Measurements from ENCODE around the gene FUZ.
"Not testable (repeated sequence)": the region's sequence is repeated elsewhere in the genome, so short reads cannot be mapped to it uniquely, and the experiment has no call there.

Gene FUZ

DNA sequence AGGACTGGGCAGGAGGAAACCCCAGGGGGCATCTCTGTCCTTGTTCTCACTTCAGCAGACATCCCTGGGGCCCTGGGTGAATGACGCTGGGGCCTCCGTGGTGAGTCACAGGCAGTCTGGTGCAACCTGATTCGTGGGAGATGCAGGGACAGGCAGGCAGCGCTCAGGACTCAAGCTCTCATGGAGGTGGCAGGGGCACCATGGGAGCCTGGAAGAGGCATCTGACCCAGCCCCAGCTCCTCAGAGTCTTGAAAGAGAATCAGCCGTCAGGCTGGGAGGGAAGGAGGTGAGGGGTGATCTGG, 23.9 kb upstream of the FUZ start:
- no peak for DNase-seq
- intact Hi-C loops (cut with DNase I) = no loop called here

DNA sequence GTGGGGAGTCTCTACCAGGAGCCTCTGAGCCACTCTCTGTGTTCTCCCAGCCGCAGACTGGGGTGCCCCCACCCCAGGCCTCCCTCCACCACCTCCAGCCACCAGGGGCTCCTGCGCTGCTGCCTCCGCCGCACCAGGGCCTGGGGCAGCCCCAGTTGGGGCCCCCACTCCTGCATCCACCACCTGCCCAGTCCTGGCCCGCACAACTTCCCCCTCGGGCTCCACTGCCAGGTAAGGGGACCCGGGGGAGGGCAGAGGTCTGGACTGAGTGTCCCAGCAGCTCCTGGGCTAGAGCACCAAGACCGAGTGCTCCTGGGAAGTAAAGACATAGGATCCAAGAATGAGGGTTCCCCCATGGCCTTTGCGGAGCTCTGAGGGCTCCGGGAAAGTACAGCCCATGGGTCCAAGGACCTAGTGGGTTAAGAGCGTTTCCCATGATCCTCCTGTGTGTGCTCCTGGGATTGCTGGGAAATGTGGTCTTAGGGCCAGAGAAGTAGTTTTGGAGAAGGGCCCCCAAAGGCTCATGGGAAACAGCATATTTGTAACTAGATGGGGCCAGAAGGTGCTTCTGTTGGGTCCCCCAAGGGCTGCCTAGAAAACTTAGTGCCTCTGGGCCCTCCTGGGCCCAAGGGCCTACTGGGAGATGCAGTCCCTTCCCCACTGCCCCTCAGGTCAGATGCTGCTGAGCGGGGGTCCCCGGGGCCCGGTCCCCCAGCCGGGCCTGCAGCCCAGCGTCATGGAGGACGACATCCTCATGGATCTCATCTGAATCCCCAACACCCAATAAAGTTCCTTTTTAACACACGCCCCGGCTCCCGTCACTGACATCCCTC, 23.3 kb upstream of the FUZ start:
- intact Hi-C loops (cut with DNase I) = no loop called here
- DNase-seq = no peak

DNA sequence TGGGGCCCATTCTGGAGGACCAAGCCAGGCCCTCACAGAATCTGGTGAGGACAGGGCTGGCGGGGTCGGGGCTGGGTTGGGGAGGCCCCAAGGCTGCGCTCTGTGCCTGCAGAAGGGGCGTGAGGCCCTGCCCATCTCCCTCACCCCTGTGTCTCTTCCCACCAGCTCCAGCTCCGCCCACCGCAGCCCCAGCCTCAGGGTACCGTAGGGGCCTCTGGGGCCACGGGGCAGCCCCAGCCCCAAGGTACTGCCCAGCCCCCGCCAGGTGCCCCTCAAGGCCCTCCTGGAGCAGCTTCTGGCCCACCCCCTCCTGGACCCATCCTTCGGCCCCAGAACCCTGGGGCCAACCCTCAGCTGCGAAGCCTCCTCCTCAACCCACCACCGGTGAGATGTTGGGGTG, 22.5 kb upstream of the FUZ start:
- DNase-seq = no peak
- intact Hi-C loops (cut with DNase I) = no loop called here

DNA sequence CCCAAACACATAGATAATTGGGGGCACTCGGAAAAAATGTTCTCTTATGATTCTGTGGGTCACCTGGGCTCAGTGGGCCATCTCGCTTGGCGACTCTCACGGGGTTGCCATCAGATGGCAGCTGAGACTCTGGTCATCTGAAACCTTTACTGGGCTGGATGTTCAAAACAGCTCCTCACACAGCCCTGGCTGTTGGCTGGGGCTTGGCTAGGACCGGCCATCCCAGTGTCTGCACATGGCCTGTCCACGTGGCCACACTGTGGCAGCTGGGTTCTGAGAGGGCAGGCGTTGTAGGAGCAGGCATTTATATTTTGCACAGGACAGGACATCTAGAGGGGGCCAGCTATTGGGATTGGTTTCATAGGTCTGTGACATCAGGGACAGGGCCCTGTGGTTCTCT, 20.5 kb upstream of the FUZ start:
- intact Hi-C loops (cut with DNase I) = no loop called here
- DNase-seq = no peak

DNA sequence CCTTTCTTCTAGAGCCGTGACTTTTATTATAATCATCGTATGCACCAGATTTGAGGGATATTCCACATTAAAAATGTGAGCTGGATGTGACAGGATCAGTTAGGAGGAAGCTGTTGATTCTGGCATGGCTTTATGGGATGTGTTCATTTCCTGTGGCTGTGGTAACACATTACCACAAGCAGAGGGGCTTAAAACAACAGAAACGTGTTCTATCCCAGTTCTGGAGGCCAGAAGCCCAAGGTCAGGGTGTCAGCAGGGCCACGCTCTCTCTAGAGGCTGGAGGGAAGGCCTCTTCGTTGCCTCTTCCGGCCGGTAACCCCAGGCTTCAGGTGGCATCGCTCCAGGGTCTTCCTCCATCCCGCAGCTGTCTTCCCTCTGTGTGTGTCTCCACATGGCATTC, 19.5 kb upstream of the FUZ start:
- DNase-seq = no peak
- intact Hi-C loops (cut with DNase I) = no loop called here

DNA sequence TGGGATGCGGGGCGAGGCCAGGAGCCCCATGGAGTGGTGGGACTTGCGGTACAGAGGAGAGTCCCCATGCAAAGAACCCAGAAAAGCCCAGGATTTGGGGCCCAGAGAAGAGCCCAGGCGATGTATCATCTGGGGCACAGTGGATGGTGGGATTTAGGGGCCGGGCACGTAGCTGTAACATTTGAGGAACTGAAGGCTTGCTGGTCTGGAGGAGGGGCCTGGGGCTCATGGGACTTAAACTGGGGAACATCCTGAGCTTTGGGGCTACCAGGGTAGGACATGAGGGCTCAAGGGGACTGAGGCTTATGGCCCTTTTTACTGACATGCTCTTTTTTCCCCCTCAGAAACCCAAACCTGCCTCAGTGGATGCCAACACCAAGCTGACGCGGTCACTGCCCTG, 18.5 kb upstream of the FUZ start:
- intact Hi-C loops (cut with DNase I) = no loop called here
- DNase-seq = no peak

DNA sequence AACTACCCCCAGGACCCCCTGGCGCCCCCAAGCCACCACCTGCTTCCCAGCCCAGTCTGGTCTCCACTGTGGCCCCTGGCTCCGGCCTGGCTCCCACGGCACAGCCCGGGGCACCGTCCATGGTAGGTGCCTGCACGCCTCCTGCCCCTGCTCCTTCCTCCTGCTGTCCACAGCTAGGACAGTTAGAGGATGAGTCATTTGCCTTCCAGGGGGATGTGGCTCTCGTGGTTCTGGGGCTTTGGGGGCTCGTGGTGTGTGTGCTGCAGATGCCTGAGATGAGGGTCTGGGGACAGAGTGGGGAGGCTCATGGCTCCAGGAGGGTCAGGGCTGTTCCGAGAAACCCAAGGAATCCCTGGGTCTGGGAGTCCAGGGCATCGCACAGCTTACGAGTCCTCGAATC, 17.7 kb upstream of the FUZ start:
- intact Hi-C loops (cut with DNase I) = no loop called here
- DNase-seq = no peak

DNA sequence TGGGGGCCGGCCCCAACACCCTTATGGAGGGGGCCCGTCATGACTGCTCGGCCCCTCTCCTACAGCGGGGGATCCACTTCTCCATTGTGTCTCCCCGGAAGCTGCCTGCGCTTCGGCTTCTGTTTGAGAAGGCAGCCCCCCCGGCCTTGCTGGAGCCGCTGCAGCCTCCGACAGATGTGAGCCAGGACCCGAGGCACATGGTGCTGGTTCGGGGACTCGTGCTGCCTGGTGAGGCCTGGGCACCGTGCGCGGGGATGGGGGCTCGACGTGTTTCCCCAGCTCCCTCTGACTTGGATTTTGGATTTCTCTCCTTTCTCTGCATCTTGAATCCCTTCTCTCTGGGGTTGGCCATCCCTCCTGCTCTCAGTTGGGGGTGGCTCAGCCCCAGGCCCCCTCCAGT, 16.6 kb upstream of the FUZ start:
- intact Hi-C loops (cut with DNase I) = no loop called here
- DNase-seq = no peak

DNA sequence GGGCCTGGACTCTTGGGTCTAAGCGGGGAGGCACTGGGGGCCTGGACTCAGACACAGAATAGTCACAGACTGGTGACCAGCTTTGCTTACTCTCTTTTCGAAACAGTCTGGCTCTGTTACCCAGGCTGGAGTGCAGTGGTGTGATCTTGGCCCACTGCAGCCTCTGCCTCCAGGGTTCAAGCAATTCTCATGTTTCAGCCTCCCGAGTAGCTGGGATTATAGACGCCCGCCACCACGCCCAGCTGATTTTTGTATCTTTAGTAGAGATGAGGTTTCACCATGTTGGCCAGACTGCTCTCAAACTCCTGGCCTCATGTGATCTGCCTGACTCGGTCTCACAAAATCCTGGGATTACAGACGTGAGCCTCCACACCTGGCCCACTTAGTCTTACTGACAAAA, 16.1 kb upstream of the FUZ start:
- no peak for DNase-seq
- intact Hi-C loops (cut with DNase I) = no loop called here

DNA sequence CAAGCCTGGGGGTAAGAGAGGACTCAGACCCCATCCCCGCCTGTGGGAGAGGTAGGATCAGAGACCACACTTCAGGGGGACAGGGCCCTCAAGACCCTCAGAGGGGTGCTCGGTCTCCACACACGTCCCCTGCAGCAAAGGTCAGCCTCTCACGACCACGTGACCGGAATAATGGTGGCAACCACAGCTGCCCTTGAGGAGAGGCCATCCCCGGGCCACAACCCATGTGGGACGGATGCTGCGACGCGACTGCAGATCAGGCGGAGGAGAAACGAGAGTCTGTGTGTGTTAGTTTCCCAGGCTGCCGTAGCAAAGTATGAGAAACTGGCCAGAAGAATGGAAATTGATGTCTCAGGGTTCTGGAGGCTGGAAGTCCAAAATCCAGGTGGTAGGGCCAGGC, 13.9 kb upstream of the FUZ start:
- intact Hi-C loops (cut with DNase I) = no loop called here
- no peak for DNase-seq

DNA sequence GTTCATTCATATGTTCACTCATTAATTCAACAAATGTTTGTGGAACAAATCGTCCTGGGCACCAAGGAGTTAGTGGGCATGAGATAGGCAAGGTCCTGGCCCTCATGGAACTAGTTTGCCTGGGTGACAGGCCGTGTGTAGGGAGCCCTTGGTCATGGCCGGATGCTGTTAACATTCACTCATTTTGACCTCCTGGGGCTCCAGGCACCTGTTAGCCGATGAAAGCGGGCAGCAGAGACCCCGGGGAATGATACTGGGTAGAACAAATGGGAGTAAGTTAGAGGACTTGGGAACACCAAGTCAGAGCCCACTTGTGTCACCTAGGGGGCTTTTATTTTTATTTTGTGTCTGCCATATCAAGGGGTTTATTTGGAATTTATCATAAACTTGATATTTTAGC, 11.6 kb upstream of the FUZ start:
- no peak for DNase-seq
- intact Hi-C loops (cut with DNase I) = no loop called here

DNA sequence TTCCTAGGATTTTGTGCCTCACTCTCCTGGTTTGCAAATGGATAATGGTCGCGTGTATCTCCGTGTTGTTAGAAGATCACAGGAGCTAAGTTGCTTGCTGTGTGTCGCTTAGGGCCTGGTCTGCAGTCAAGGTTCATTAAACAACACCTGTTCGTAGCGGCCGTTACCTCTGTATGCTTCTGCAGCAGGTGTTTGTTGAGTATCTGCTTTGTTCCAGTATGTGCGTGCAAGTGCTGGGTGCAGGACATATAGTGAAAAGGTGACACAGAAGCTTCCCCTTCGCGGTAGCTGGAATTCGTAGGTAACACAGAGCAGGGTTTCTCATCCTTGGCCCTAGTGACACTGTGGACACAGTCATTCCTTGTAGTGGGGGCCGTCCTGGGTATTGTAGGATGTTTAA, 10.4 kb upstream of the FUZ start:
- DNase-seq = no peak
- intact Hi-C loops (cut with DNase I) = no loop called here

DNA sequence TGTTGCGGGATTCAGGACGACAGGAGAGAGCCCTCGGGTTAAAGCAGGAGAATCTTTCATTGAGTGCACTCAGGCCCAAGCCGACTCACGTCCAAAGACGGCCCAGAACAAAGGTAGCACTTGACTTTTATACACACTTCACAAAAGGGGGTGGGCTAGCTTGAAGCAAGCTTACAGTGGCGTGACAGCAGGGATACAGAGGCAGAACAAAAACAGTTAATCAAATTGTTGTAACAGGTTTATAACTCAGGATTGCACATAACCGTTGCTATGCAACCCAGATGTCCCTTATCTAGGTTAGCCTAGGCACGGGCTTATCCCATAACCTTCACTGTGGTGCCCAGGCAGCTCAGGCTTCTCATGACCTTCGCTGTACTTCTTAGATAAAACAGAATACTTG, 7.0 kb upstream of the FUZ start:
- DNase-seq = no peak
- intact Hi-C loops (cut with DNase I) = no loop called here

DNA sequence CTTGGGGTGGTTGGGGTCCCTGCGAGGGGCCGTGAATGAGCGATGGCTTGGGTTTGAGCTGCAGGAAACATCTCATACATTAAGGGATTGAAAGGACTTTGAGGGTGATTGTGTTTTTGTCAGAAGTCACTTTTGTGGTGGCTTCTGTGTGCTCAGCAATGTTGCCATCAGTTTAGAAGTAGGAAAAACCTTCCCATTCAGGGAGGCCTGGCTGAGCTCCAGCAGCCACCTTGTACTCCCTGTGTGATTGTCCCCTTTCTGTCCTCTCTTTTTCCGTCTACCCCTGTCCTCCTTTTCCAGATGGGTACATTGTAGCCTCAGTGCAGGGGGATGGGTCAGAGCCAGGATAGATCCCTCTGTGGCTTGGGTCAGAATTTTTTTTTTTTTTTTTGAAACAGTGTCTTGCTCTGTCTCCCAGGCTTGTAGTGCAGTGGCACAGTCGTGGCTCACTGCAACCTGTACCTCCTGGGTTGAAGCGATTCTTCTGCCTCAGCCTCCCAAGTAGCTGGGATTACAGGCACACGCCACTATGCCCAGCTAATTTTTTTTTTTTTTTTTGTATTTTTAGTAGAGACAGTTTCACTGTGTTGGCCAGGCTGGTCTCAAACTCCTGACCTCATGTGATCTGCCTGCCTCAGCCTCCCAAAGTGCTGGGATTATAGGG, 6.5 kb upstream of the FUZ start:
- intact Hi-C loops (cut with DNase I) = loop anchor here (5.0 kb wide), 2 partner anchors 33 to 58 kb away; partner anchors contain the start of genes AKT1S1, PTOV1 and TBC1D17
- not testable (repeated sequence) for DNase-seq

DNA sequence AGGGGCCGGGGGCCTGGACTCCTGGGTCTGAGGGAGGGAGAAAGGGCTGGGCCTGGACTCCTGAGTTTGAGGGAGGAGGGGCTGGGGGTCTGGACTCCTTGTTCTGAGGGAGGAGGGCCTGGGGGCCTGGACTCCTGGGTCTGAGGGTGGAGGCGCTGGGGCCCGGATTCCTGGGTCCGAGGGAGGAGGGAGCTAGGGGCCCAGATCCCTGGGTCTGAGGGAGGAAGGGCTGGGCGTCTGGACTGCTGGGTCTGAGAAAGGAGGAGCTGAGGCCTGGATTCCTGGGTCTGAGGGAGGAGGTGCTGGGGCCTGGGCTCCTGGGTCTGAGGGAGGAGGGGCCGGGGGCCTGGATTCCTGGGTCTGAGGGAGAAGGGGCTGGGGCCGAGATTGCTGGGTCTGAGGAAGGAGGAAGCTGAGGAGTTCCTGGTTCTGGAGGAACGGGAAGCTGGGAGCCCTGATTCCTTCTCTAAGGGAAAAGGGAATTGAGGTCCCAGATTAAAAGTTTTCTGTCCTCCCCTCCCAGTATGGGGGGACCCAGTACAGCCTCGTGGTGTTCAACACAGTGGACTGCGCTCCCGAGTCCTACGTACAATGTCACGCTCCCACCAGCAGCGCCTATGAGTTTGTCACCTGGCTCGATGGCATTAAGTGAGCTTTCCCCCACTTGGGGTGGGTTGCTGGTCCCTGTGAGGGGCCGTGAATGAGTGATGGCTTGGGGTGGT, 5.7 kb upstream of the FUZ start:
- DNase-seq = no peak
- intact Hi-C loops (cut with DNase I) = loop anchor here (5.0 kb wide), 2 partner anchors 33 to 58 kb away; partner anchors contain the start of genes AKT1S1, PTOV1 and TBC1D17

DNA sequence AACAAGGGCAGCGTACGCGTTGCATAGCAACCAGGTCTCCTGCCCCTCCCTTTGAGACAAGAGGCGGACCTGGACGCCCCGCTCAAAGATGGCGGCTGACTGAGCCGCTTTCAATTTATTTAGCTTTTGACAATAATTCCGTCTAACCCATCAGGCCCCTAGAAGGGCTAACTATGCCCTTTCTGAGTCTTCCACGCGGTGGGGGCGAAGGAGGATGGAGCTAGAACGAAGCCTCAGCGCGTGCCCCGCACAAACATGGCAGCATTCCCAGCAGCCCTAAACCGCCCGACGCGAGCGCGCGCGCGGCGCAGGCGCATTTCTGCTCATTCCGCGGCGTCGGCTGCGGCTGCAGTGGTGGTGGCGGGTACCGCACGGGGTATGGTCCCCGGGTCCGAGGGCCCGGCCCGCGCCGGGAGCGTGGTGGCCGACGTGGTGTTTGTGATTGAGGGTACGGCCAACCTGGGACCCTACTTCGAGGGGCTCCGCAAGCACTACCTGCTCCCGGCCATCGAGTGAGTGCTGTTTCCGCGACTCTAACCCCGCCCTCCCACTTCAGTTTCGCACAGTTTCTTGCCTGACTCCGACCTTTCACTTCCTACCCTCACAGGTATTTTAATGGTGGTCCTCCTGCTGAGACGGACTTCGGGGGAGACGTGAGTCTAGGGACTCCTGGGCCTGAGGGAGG, 5.0 kb upstream of the FUZ start, which contains the start of gene MED25:
Gene MED25 (plus strand): TSS at position 326 of the 685 bp plus-strand sequence. CDS start 53 bp downstream, at position 379.
- DNase-seq = peak; percentile 58 to 94 (median 87)
- intact Hi-C loops (cut with DNase I) = loop anchor here (5.0 kb wide), 2 partner anchors 34 to 59 kb away; partner anchors contain the start of genes AKT1S1, PTOV1 and TBC1D17

DNA sequence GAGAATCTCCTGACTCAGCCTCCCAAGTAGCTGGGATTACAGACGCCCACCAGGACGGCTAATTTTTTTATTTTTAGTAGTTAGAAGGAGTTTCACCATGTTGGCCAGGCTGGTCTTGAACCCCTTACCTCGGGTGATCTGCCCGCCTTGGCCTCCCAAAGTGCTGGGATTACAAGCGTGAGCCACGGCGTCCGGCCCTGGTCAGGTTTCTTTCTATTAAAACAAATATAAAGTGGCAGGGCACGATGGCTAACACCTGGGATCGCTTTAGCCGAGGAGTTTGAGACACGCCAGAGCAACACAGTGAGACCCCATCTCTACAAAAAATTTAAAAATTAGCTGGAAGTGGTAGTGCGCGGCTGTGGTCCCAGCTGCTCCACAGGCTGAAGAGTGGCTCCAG, 3.5 kb upstream of the FUZ start:
- intact Hi-C loops (cut with DNase I) = loop anchor here (5.0 kb wide), 2 partner anchors 36 to 61 kb away; partner anchors contain the start of genes AKT1S1, PTOV1 and TBC1D17
- DNase-seq = no peak

DNA sequence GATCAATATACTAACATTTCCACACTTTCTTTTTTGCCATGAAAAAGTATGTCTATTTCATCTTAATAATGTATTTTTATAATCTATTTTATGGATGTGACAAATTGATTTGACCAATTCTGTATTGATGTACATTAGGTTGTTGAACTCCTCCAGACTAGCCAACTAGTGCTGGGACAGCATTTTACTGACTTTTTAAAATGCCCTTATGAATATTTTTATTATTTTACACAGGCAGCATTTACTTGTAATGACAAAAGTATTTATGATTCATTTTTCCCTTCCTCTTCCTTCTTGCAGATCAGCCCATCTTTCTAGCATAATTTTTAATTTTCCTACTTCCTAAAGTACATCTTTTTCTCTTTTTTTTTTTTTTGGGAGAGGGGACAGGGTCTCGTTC, 918 bp upstream of the FUZ start:
- intact Hi-C loops (cut with DNase I) = loop anchor here (5.0 kb wide), 1 partner anchor 47 kb away; the partner anchor contains the start of gene AP2A1
- DNase-seq = no peak

DNA sequence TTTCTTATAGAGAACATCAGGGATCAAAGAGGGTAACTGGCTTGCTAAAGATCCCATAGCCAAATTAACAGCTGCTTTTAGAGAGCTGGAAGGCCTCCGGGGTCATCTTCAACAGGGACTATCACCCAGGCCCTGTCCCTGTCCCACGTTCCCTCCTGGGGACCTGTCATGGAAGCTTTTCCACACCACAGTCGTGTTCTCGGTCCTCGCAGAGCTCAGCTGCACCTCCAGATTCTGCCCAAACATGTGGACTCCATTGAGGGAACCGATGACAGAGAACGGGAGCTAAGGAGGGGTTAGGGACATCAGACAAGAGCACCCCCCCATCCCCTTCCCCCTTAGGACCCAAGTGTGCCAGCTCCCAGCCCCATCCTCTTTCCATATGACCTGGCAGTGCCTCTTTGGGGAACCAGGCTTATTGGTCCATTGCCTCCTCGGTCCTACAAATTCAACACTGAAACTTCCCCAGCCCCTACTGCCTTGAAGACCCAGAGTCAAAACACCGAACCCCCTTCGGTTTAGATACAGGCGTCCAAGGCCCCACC, 568 bp downstream of the FUZ start:
- DNase-seq = no peak
- intact Hi-C loops (cut with DNase I) = loop anchor here (5.0 kb wide), 1 partner anchor 45 kb away; the partner anchor contains the start of gene AP2A1

Measured in head of caudate nucleus (tissue), 42 donors.